Panc1 (cell line): ENCODE measurements around the gene PIN1. TPM values are rescaled to one million over a fixed set of nuclear protein-coding genes. Genes with fewer than 3 reads are reported as not detected.
"Not testable (repeated sequence)": the region's sequence is repeated elsewhere in the genome, so short reads cannot be mapped to it uniquely, and the experiment has no call there.

Experiments
- ATAC-seq: fragments of 200-7000 bp; cut with Tn5 transposase; 2 replicates; pipeline ENCODE4 v1.9.1; 2020; ENCODE audit warnings: mild to moderate bottlenecking, moderate library complexity
- BruUV-seq: library from RNA; stranded (reverse); fragments of 400-500 nt; replicated peaks from 2 replicates; lab custom pipeline; 2021; lab: Mats Ljungman, UMichigan
- CTCF ChIA-PET: fragments of 300-600 bp; sonication (Branson Sonifier 250); formaldehyde crosslinking; loops from one replicate; lab custom pipeline; 2022; ENCODE audit warnings: antibody characterized with exemption; lab: Charles Lee
- POLR2A ChIA-PET: fragments of 300-600 bp; sonication (Branson Sonifier 250); formaldehyde crosslinking; loops from one replicate; lab custom pipeline; 2022; ENCODE audit warnings: antibody characterized with exemption; lab: Charles Lee
- DNase-seq: peaks from one replicate; pipeline ENCODE4 v3.0.0-alpha.2; 2010; ENCODE audit warnings: low read depth, low spot score
- H3K27ac ChIP-seq: 2 replicates; pipeline ENCODE4 v1.5.1; 2011; ENCODE audit warnings: mild to moderate bottlenecking, low read length, inconsistent platforms
- H3K27me3 ChIP-seq: fragments of 200-500 bp; sonication (Bioruptor generic); 2 replicates; pipeline ENCODE4 v1.6.0; 2014; ENCODE audit warnings: low read length, inconsistent platforms; ENCODE audit not compliant: control insufficient read depth, insufficient read depth
- H3K36me3 ChIP-seq: fragments of 200-500 bp; sonication (Bioruptor generic); 2 replicates; pipeline ENCODE4 v1.5.1; 2014; ENCODE audit warnings: inconsistent platforms, mild to moderate bottlenecking, low read length, moderate library complexity; ENCODE audit not compliant: control insufficient read depth, insufficient read depth
- H3K4me1 ChIP-seq: 2 replicates; pipeline ENCODE4 v1.5.1; 2011; ENCODE audit warnings: inconsistent platforms, mild to moderate bottlenecking, low read length, moderate library complexity; ENCODE audit not compliant: control insufficient read depth, insufficient read depth
- H3K4me3 ChIP-seq, 2 experiments: 2 replicates each; pipeline ENCODE4 v1.5.1; 2011 to 2012; ENCODE audit warnings: low read depth in 2 of 2, low read length in 2 of 2, mild to moderate bottlenecking in 2 of 2, inconsistent platforms in 1 of 2, moderate library complexity in 1 of 2
- H3K9me3 ChIP-seq: fragments of 200-500 bp; sonication (Bioruptor generic); 2 replicates; pipeline ENCODE4 v1.5.1; 2014; ENCODE audit warnings: low read depth, mild to moderate bottlenecking, inconsistent platforms, low read length, moderate library complexity; ENCODE audit not compliant: control insufficient read depth, insufficient read depth
- CTCF ChIP-seq: fragments of 450-650 bp; IDR thresholded peaks from 2 replicates; pipeline ENCODE4 v1.5.1; 2017; ENCODE audit warnings: mild to moderate bottlenecking
- POLR2AphosphoS5 ChIP-seq: IDR thresholded peaks from 2 replicates; pipeline ENCODE4 v1.6.1; 2012; ENCODE audit warnings: mild to moderate bottlenecking, low read depth, low read length, moderate library complexity
- REST ChIP-seq, 2 experiments: IDR thresholded peaks; 2 replicates each; pipeline ENCODE4 v1.6.1; 2011 to 2012; ENCODE audit warnings: low read depth in 2 of 2, control low read depth in 1 of 2, low read length in 1 of 2, mild to moderate bottlenecking in 1 of 2, moderate library complexity in 1 of 2; ENCODE audit not compliant: insufficient read depth in 1 of 2
- SIN3A ChIP-seq: IDR thresholded peaks from 2 replicates; pipeline ENCODE4 v1.6.1; 2012; ENCODE audit warnings: low read depth, mild to moderate bottlenecking, low read length, moderate library complexity, borderline replicate concordance; ENCODE audit not compliant: insufficient read depth
- TCF7L2 ChIP-seq: IDR thresholded peaks from 2 replicates; pipeline ENCODE4 v1.6.1; 2011; ENCODE audit warnings: mild to moderate bottlenecking, low read depth, low read length, inconsistent platforms
- in situ Hi-C: cut with HindIII; loops from 2 replicates; pipeline ENCODE4 v1.10.0; 2016; ENCODE audit warnings: low sequenced_read_pairs, low pct_unique_long_range_greater_than_20kb
- intact Hi-C: fragments of 100-400 bp; cut with micrococcal nuclease; formaldehyde crosslinking; loops from one replicate; pipeline ENCODE4 v1.10.0; 2022; ENCODE audit not compliant: unreplicated experiment
- total RNA-seq: library from RNA; stranded (reverse); gene quantifications from one replicate; pipeline ENCODE4 v1.2.1, GENCODE V29; 2021; ENCODE audit not compliant: unreplicated experiment

The PIN1 gene
- total RNA-seq, 1 experiment from 2014 or later, result 102 TPM

GRCh38 chr19:9839415-9839814, 4.3 kb downstream of the PIN1 start:
- BruUV-seq, result no TSS peak
- TF ChIP-seq POLR2AphosphoS5, result no peak
- no peak for TF ChIP-seq CTCF
- no peak for TF ChIP-seq SIN3A
- TF ChIP-seq REST (IDR thresholded peaks at IDR 0.05; ENCODE audit: insufficient read depth in 1 of 2, low read depth in 2 of 2, low read length in 1 of 2), result no peak
- TF ChIP-seq TCF7L2, result no peak
- POLR2A ChIA-PET, result no interaction called here
- Histone ChIP-seq H3K27ac (no peak overlapping the region), H3K36me3 (peaks cover 8% of the 10 kb centered on the region; the same call in 1 of the 2 replicates), H3K4me1 (0 out of 2 replicates have a peak, but pooled peaks cover 4% of the 10 kb centered on the region), H3K9me3 (no peaks in the 10 kb centered on the region), H3K27me3 (no peaks in the 10 kb centered on the region), H3K4me3 (no peak overlapping the region)
- no peak for DNase-seq
- no peak for ATAC-seq
- in situ Hi-C loops (no loop called here), intact Hi-C loops (no loop called here)
- CTCF ChIA-PET, result interaction anchor here (0.6 to 0.7 kb wide), 3 partner anchors 15 to 370 kb away, joined by 4 to 13 read pairs (median 6); no protein-coding TSS in a partner anchor

GRCh38 chr19:9842834-9843625, 7.9 kb downstream of the PIN1 start:
- Histone ChIP-seq H3K27ac (no peak overlapping the region), H3K27me3 (no peaks in the 10 kb centered on the region), H3K4me3 (no peak overlapping the region), H3K4me1 (no peaks in the 10 kb centered on the region), H3K36me3 (no peaks in the 10 kb centered on the region; the same call in 1 of the 2 replicates), H3K9me3 (no peaks in the 10 kb centered on the region)
- TF ChIP-seq TCF7L2 (no peak), POLR2AphosphoS5 (no peak), REST (IDR thresholded peaks at IDR 0.05; ENCODE audit: insufficient read depth in 1 of 2, low read depth in 2 of 2, low read length in 1 of 2) (no peak), CTCF (no peak), SIN3A (no peak)
- no TSS peak for BruUV-seq
- intact Hi-C loops (no loop called here), in situ Hi-C loops (no loop called here)
- no peak for DNase-seq
- ChIA-PET POLR2A (no interaction called here), CTCF (no interaction called here)
- no peak for ATAC-seq

GRCh38 chr19:9843626-9844273, 8.6 kb downstream of the PIN1 start:
- intact Hi-C loops, ATAC-seq, H3K27me3 ChIP-seq, DNase-seq, H3K36me3 ChIP-seq, CTCF ChIA-PET, H3K9me3 ChIP-seq, in situ Hi-C loops, H3K27ac ChIP-seq, BruUV-seq, POLR2A ChIA-PET, H3K4me3 ChIP-seq, H3K4me1 ChIP-seq: not testable (repeated sequence)
